ENCODE measurements around the gene ERBB2. TPM values are rescaled to one million over a fixed set of nuclear protein-coding genes. Genes with fewer than 3 reads are reported as not detected.

ERBB2 gene
- total RNA-seq, 2 experiments from 2014 or later, result 5.9 to 6.3 TPM

DNA sequence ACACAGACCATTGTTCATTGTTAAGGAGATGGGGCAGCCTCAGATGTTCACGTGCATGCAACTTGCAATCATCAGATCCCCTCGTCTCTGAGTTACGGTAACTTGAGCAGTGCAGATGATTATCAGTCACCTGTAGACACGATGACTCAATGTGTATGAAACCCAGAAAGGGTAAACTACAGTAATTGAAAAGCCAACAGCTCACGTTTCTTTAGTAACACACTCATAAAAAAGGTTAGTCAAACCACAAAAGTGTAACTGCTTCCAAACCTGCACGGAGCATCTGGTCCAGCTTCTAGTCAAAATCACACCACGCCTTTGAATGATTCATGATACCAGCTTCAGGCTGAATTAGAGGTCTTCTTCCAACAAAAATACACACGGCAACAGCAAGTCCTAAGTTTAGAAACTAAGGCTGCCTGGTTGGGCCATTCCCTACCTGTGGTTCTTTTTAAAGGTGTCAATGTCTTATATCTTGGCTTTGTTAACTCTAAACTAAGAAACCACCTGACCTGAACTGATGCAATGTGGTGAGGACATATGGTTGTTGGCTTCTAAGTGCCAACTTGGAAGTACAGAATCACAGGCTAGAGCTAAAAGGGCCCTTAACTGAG is 70.2 kb downstream of the ERBB2 start:
- H3K36me3 Mint-ChIP-seq, result peaks cover 59% of the 10 kb centered on the region
- intact Hi-C loops (cut with micrococcal nuclease), result loop anchor here (1.0 to 5.0 kb wide), 7 partner anchors 8 to 327 kb away; partner anchors contain the start of genes LRRC3C, ORMDL3 and PSMD3
- H3K4me3 Mint-ChIP-seq, result no peak overlapping the region
- H3K4me1 Mint-ChIP-seq (ENCODE audit: low read depth), result peaks cover 96% of the 10 kb centered on the region
- no peaks in the 10 kb centered on the region for H3K9me3 Mint-ChIP-seq
- DNase-seq, result peak; percentile 82
- H3K27ac Mint-ChIP-seq, result peak overlapping the region; percentile 85
- ChIA-PET POLR2A (interaction anchor here (1.1 to 2.2 kb wide), 11 partner anchors 7 to 97 kb away, joined by 3 to 42 read pairs (median 7); partner anchors contain the start of gene IKZF3), CTCF (interaction anchor here (0.6 to 2.0 kb wide), 13 partner anchors 9 to 149 kb away, joined by 3 to 16 read pairs (median 5); partner anchors contain the start of genes IKZF3 and MIEN1)
- no peaks in the 10 kb centered on the region for H3K27me3 Mint-ChIP-seq

DNA sequence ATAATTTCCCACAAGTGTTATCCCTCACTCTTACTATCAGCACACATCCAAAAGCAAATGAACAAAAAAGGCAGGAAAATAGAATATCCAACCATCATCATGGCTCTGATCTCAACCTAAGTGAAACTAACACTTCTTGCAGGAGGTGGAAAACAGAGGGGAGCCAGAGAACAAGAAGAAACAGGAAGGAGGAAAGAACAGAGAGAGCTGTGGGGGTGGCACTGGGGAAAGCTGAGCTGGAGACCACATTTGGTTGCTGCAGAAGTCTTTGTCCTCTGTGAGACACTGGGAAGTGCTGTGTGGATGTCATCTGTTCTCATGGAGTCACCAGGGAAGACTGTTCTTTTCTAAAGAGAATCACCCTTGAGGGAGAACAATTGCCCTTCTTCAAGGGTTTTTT is 72.6 kb downstream of the ERBB2 start:
- Mint-ChIP-seq H3K36me3 (peaks cover 52% of the 10 kb centered on the region), H3K4me1 (ENCODE audit: low read depth) (peaks cover 93% of the 10 kb centered on the region), H3K9me3 (no peaks in the 10 kb centered on the region), H3K27me3 (no peaks in the 10 kb centered on the region), H3K27ac (peak overlapping the region; percentile 80), H3K4me3 (peak overlapping the region; percentile 28)
- ChIA-PET CTCF (interaction anchor here (0.9 to 1.0 kb wide), 2 partner anchors 14 to 19 kb away, joined by 3 read pairs; no protein-coding TSS in a partner anchor), POLR2A (interaction anchor here (0.9 to 1.2 kb wide), 4 partner anchors 14 to 19 kb away, joined by 3 to 4 read pairs (median 3); no protein-coding TSS in a partner anchor)
- intact Hi-C loops (cut with micrococcal nuclease), result loop anchor here (5.0 kb wide), 3 partner anchors 155 to 325 kb away; partner anchors contain the start of genes LRRC3C, ORMDL3 and PSMD3
- no peak for DNase-seq

DNA sequence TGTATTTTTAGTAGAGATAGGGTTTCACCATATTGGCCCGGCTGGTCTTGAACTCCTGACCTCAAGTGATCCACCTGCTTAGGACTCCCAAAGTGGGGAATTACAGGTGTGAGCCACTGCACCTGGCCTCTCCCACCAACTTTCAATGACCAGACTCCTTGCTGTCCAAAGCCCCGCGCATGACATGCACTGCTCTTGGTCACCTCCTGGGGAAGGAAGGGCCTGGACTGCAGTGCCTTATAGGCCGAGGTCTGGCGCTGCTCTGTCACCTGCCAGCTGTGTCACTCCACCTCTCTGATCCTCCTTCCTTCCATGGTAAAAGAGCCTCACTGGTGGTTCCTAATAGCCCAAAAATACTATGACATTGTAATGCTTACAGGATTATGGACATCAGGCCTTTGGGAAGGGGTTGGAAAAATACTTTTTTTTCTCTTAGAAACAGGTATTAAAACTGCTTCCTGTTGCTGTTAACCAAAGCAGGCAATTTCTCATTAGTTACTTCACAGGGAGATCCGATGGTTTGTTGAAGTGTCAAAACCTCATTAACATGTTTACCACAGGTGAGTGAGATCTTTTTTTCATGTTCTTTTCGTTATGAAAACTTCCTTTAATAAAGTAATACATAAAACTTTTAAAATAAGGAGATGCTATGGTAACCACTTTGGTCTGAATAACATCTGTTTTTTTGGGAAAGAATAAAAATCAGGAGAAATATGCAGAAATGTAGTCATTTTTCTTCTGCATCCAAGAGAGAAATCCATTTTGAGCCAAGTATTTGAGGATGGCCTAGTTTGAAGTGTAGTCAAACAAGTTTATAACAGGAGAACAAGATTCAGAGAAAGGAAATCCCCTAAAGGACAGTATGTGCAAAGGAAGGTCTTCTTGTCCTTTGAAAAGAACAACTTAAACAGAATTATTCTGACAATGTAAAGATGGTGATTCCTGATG is 73.4 kb downstream of the ERBB2 start:
- H3K4me3 Mint-ChIP-seq, result peak overlapping the region; percentile 18
- H3K9me3 Mint-ChIP-seq, result no peaks in the 10 kb centered on the region
- peak overlapping the region; percentile 80 for H3K27ac Mint-ChIP-seq
- no peaks in the 10 kb centered on the region for H3K27me3 Mint-ChIP-seq
- POLR2A ChIA-PET, result interaction anchor here (0.9 to 5.1 kb wide), 7 partner anchors 15 to 46 kb away, joined by 3 to 61 read pairs (median 6); no protein-coding TSS in a partner anchor
- CTCF ChIA-PET, result interaction anchor here (0.9 kb wide), 1 partner anchor 15 kb away, joined by 3 read pairs; no protein-coding TSS in a partner anchor
- intact Hi-C loops (cut with micrococcal nuclease), result loop anchor here (5.0 kb wide), 3 partner anchors 154 to 324 kb away; partner anchors contain the start of genes LRRC3C, ORMDL3 and PSMD3
- H3K36me3 Mint-ChIP-seq, result peaks cover 48% of the 10 kb centered on the region
- peaks cover 95% of the 10 kb centered on the region for H3K4me1 Mint-ChIP-seq (ENCODE audit: low read depth)
- DNase-seq, result no peak

DNA sequence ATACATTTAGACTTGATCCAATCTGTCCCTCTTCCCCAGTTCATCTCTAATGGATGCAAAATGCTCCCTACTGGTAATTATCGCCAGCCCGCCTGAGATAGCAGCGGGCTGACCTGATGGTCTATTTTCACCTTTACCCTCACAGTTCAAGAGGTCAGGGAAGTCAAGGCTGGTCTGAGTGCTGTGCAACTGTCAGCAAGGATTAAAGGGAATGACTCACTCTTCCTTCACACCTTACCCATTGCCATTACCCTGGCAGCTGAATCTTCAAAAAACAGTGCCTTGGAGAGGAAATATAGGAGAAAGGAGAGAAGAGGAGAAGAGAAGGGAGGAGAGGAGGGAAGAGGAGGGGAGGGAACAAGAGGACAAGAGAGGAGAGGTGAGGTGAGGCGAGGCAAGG is 74.2 kb downstream of the ERBB2 start:
- peak overlapping the region; percentile 88 for H3K27ac Mint-ChIP-seq
- no peaks in the 10 kb centered on the region for H3K27me3 Mint-ChIP-seq
- peaks cover 43% of the 10 kb centered on the region for H3K36me3 Mint-ChIP-seq
- ChIA-PET CTCF (no interaction called here), POLR2A (interaction anchor here (2.0 to 5.1 kb wide), 4 partner anchors 19 to 45 kb away, joined by 6 to 61 read pairs (median 18); no protein-coding TSS in a partner anchor)
- intact Hi-C loops (cut with micrococcal nuclease), result loop anchor here (5.0 kb wide), 3 partner anchors 153 to 323 kb away; partner anchors contain the start of genes LRRC3C, ORMDL3 and PSMD3
- DNase-seq, result no peak
- H3K4me3 Mint-ChIP-seq, result peak overlapping the region; percentile 52
- H3K4me1 Mint-ChIP-seq (ENCODE audit: low read depth), result peaks cover 94% of the 10 kb centered on the region
- no peaks in the 10 kb centered on the region for H3K9me3 Mint-ChIP-seq

DNA sequence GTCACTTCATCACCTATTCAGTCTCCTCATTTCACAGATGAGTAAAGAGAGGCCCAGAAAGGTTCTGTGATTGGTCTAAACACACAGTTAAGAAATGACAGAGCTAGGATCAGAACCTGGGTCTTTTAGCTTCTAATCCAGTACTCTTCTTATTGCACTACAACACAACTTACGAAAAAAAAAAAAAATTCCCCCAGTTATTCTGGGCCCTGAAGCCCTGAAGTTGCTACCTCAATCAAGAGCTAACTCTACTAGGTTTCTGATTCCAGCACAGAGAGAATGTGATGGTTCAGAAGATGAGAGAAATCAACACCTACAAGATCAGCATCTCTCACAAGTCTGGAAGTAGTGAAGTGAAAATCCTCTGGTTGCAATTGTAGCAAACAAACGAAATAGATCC is 75.2 kb downstream of the ERBB2 start:
- no peaks in the 10 kb centered on the region for H3K27me3 Mint-ChIP-seq
- ChIA-PET POLR2A (interaction anchor here (1.1 to 5.1 kb wide), 8 partner anchors 13 to 90 kb away, joined by 5 to 61 read pairs (median 10); partner anchors contain the start of gene IKZF3), CTCF (interaction anchor here (0.7 to 3.7 kb wide), 5 partner anchors 10 to 90 kb away, joined by 3 to 14 read pairs (median 4); no protein-coding TSS in a partner anchor)
- intact Hi-C loops (cut with micrococcal nuclease), result loop anchor here (1.0 to 5.0 kb wide), 2 partner anchors 92 to 373 kb away; partner anchors contain the start of gene FBXL20
- H3K4me1 Mint-ChIP-seq (ENCODE audit: low read depth), result peaks cover 89% of the 10 kb centered on the region
- H3K9me3 Mint-ChIP-seq, result no peaks in the 10 kb centered on the region
- H3K27ac Mint-ChIP-seq, result peak overlapping the region; percentile 88
- peak overlapping the region; percentile 80 for H3K4me3 Mint-ChIP-seq
- DNase-seq, result no peak
- peaks cover 41% of the 10 kb centered on the region for H3K36me3 Mint-ChIP-seq

DNA sequence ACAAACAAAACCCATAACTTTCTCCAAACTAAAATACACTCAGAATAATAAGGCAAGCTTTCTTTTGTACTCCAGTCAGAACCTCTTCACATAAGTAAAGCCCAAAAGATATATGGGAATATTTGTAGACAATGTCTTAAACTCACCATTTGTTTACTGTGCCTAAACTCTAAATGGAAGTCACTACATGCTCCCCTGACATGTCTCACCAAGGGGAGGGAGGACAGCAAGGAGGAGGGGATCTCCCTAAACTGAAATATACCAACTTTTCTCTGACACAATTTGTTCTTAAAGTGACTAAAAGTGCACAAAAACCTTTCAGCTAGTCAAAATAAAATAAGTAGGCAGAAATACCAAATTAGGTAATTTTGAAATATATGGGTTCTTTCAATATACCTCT is 76.4 kb downstream of the ERBB2 start:
- CTCF ChIA-PET, result interaction anchor here (0.7 to 3.7 kb wide), 8 partner anchors 15 to 155 kb away, joined by 3 to 14 read pairs (median 6); partner anchors contain the start of gene MIEN1
- DNase-seq, result peak; percentile 47
- H3K4me3 Mint-ChIP-seq, result peak overlapping the region; percentile 80
- intact Hi-C loops (cut with micrococcal nuclease), result loop anchor here (2.0 to 5.0 kb wide), 2 partner anchors 37 to 374 kb away; partner anchors contain the start of gene FBXL20
- POLR2A ChIA-PET, result interaction anchor here (0.9 to 5.1 kb wide), 10 partner anchors 17 to 788 kb away, joined by 3 to 61 read pairs (median 8); partner anchors contain the start of gene IKZF3
- H3K4me1 Mint-ChIP-seq (ENCODE audit: low read depth), result peaks cover 85% of the 10 kb centered on the region
- H3K9me3 Mint-ChIP-seq, result no peaks in the 10 kb centered on the region
- peaks cover 38% of the 10 kb centered on the region for H3K36me3 Mint-ChIP-seq
- H3K27me3 Mint-ChIP-seq, result no peaks in the 10 kb centered on the region
- peak overlapping the region; percentile 88 for H3K27ac Mint-ChIP-seq

DNA sequence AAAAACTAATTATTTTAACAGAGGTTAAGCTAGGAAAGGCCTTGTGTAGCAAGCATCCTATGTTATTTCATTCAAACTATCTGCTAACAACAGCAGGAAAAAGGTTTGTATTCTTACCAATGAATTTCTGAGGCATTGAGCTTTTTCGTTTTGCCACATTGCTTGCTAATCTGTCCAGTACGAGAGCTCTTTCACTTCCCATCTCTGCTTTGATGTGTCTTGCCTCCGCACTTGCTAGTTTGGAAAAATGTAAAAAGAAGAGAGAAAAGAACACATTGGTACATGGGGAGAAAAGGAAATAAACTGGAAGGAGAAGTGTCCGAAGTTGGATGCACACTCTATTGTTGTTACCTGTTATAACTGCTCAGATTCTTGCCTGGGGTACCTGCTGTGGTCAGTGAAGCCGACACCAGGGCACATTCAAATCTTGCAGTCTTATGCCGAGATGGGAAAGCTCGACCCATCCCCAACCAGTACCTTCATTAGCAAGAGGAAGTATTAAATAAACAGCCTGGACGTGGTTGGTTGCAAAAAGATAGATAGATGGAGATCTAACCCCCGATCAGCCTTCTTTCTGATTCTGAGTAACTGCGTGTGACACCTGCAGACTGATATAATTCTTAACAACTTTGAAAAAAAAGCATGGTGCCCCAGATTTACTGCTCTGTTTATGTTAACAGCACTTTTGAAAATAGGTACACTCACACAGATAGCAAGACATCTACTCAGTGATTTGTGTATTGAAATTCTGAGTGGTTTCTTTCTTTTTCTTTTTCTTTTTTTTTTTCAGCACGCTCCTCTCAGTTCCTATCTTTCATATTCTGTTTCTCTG is 77.9 kb downstream of the ERBB2 start:
- DNase-seq, result no peak
- CTCF ChIA-PET, result interaction anchor here (0.7 to 3.7 kb wide), 9 partner anchors 11 to 157 kb away, joined by 3 to 14 read pairs (median 5); no protein-coding TSS in a partner anchor
- Mint-ChIP-seq H3K36me3 (peaks cover 36% of the 10 kb centered on the region), H3K27me3 (no peaks in the 10 kb centered on the region), H3K4me3 (peak overlapping the region; percentile 80), H3K9me3 (no peaks in the 10 kb centered on the region), H3K27ac (peak overlapping the region; percentile 88), H3K4me1 (ENCODE audit: low read depth) (peaks cover 84% of the 10 kb centered on the region)
- intact Hi-C loops (cut with micrococcal nuclease), result loop anchor here (1.0 to 5.0 kb wide), 4 partner anchors 7 to 375 kb away; partner anchors contain the start of gene FBXL20
- POLR2A ChIA-PET, result interaction anchor here (0.6 to 5.1 kb wide), 14 partner anchors 8 to 786 kb away, joined by 3 to 61 read pairs (median 4); partner anchors contain the start of gene IKZF3

Small RNAs within 50 kb of the gene (microRNA-seq; reads per million reads assigned to microRNA genes)
- gene MIR4728 (ENCODE audit: borderline microRNAs expressed, borderline number of aligned reads, borderline replicate concordance), result not detected

Other genes with a start within 250 kb of the ERBB2 start
- 10 to 100 TPM; 58.9 to 59.7 TPM for gene MED1, start 248.8 kb upstream of the ERBB2 start, total RNA-seq
- gene CDK12, start 238.6 kb upstream of the ERBB2 start, total RNA-seq, result 10 to 100 TPM; 55.8 to 57.4 TPM
- gene NEUROD2, start 92.1 kb upstream of the ERBB2 start, total RNA-seq, result not detected
- not detected for gene PPP1R1B, start 73.1 kb upstream of the ERBB2 start, total RNA-seq
- gene STARD3, start 62.9 kb upstream of the ERBB2 start, total RNA-seq, result 10 to 100 TPM; 53.6 to 60.3 TPM
- under 1 TPM; 0.80 to 0.90 TPM for gene TCAP, start 34.7 kb upstream of the ERBB2 start, total RNA-seq
- not detected for gene PNMT, start 31.6 kb upstream of the ERBB2 start, total RNA-seq
- gene PGAP3, start 12.0 kb upstream of the ERBB2 start, total RNA-seq, result 1 to 10 TPM; 8.3 to 8.6 TPM
- 10 to 100 TPM; 41.0 to 43.8 TPM for gene MIEN1, start 30.5 kb downstream of the ERBB2 start, total RNA-seq
- 1 to 10 TPM in 1 of 2 experiments, under 1 TPM in 1; 0.34 to 1.2 TPM for gene GRB7, start 37.9 kb downstream of the ERBB2 start, total RNA-seq
- gene IKZF3, start 164.2 kb downstream of the ERBB2 start, total RNA-seq, result 10 to 100 TPM; 51.2 to 52.0 TPM
- gene ZPBP2, start 168.1 kb downstream of the ERBB2 start, total RNA-seq, result 1 to 10 TPM in 1 of 2 experiments, under 1 TPM in 1; 0.61 to 1.0 TPM
- gene GSDMB, start 218.6 kb downstream of the ERBB2 start, total RNA-seq, result 10 to 100 TPM; 26.4 to 30.2 TPM
- gene ORMDL3, start 227.5 kb downstream of the ERBB2 start, total RNA-seq, result 10 to 100 TPM; 53.7 to 58.3 TPM
- gene LRRC3C, start 227.7 kb downstream of the ERBB2 start, total RNA-seq, result not detected

Data from activated CD4-positive, alpha-beta memory T cell treated with anti-CD3 and anti-CD28 coated beads for 36 hours (primary cell).